Measurements from ENCODE around the gene ZNF576.
"Not testable (repeated sequence)": the region's sequence is repeated elsewhere in the genome, so short reads cannot be mapped to it uniquely, and the experiment has no call there.

Gene ZNF576

GRCh38 chr19:43634506-43634871 is 38.1 kb downstream of the ZNF576 start:
- TF ChIP-seq CTCF (IDR thresholded peaks at IDR 0.05; ENCODE audit: borderline replicate concordance, control extremely low read depth, extremely low read depth, insufficient read depth, missing control alignments): no peak
- no peak for DNase-seq (ENCODE audit: low spot score)
- in situ Hi-C loops (cut with MboI; ENCODE audit: low sequenced_read_pairs, unreplicated experiment): no loop called here

GRCh38 chr19:43634872-43635560 is 38.6 kb downstream of the ZNF576 start:
- TF ChIP-seq CTCF (IDR thresholded peaks at IDR 0.05; ENCODE audit: borderline replicate concordance, control extremely low read depth, extremely low read depth, insufficient read depth, missing control alignments): no peak

GRCh38 chr19:43635561-43635940 is 39.2 kb downstream of the ZNF576 start:
- DNase-seq (ENCODE audit: low spot score); in situ Hi-C loops (cut with MboI; ENCODE audit: low sequenced_read_pairs, unreplicated experiment): not testable (repeated sequence)

More at GRCh38 chr19:43634872-43635560, 38.6 kb downstream of the ZNF576 start:
- in situ Hi-C loops (cut with MboI; ENCODE audit: low sequenced_read_pairs, unreplicated experiment): no loop called here
- DNase-seq (ENCODE audit: low spot score): no peak

- in situ Hi-C loops (cut with MboI; ENCODE audit: low sequenced_read_pairs, unreplicated experiment): no loop called here
- no peak for TF ChIP-seq CTCF (IDR thresholded peaks at IDR 0.05; ENCODE audit: borderline replicate concordance, control extremely low read depth, extremely low read depth, insufficient read depth, missing control alignments)
- no peak for DNase-seq (ENCODE audit: low spot score)
Measured at GRCh38 chr19:43636121-43636683, 39.8 kb downstream of the ZNF576 start.

GRCh38 chr19:43638214-43638994 is 42.0 kb downstream of the ZNF576 start:
- TF ChIP-seq CTCF (IDR thresholded peaks at IDR 0.05; ENCODE audit: borderline replicate concordance, control extremely low read depth, extremely low read depth, insufficient read depth, missing control alignments): no peak
- no peak for DNase-seq (ENCODE audit: low spot score)
- in situ Hi-C loops (cut with MboI; ENCODE audit: low sequenced_read_pairs, unreplicated experiment): no loop called here

- TF ChIP-seq CTCF (IDR thresholded peaks at IDR 0.05; ENCODE audit: borderline replicate concordance, control extremely low read depth, extremely low read depth, insufficient read depth, missing control alignments): no peak
- DNase-seq (ENCODE audit: low spot score): no peak
- in situ Hi-C loops (cut with MboI; ENCODE audit: low sequenced_read_pairs, unreplicated experiment): no loop called here
Measured at GRCh38 chr19:43638995-43639518, 42.7 kb downstream of the ZNF576 start.

Measured in GM13976 (cell line).